ENCODE measurements around the gene GAS2.

DNA sequence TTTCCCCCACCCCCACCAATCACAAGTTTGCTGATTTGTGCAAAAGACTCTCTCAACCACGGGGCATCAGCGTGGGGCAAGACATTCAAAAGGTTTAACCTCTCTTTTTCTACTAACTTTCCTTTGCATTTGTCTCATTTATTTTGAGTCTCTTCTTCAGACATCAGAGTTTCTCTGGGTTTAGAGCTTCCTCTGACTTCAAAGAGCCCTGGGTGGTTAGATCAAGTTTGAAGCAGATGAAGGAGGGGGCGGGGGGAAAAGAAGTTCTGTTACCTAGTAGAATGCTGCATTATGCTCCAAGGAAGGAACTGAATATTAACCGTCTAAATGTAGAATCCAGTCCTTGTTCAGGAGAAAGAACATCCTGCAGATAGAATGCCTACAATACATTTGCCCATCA, 24.5 kb downstream of the GAS2 start:
- no peak for TF ChIP-seq POLR2A (IDR thresholded peaks at IDR 0.05)
- TF ChIP-seq, protein P1, sequence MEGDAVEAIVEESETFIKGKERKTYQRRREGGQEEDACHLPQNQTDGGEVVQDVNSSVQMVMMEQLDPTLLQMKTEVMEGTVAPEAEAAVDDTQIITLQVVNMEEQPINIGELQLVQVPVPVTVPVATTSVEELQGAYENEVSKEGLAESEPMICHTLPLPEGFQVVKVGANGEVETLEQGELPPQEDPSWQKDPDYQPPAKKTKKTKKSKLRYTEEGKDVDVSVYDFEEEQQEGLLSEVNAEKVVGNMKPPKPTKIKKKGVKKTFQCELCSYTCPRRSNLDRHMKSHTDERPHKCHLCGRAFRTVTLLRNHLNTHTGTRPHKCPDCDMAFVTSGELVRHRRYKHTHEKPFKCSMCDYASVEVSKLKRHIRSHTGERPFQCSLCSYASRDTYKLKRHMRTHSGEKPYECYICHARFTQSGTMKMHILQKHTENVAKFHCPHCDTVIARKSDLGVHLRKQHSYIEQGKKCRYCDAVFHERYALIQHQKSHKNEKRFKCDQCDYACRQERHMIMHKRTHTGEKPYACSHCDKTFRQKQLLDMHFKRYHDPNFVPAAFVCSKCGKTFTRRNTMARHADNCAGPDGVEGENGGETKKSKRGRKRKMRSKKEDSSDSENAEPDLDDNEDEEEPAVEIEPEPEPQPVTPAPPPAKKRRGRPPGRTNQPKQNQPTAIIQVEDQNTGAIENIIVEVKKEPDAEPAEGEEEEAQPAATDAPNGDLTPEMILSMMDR (IDR thresholded peaks at IDR 0.05 in 4 of 5, conservative IDR thresholded peaks at IDR 0.05 in 1 of 5), result no peak
